OCI-LY7 (cell line): Measurements from ENCODE around the gene WIPF1. TPM values are rescaled to one million over a fixed set of nuclear protein-coding genes. Genes with fewer than 3 reads are reported as not detected.

Source experiments
- BruUV-seq: library from RNA; stranded (reverse); fragments of 400-500 nt; replicated peaks from 2 replicates; lab custom pipeline; 2021; lab: Mats Ljungman, UMichigan
- CTCF ChIA-PET: fragments of 300-600 bp; sonication (Branson Sonifier 250); formaldehyde crosslinking; loops from one replicate; lab custom pipeline; 2022; ENCODE audit warnings: antibody characterized with exemption; ENCODE audit not compliant: unreplicated experiment; lab: Charles Lee
- POLR2A ChIA-PET: fragments of 300-600 bp; sonication (Branson Sonifier 250); formaldehyde crosslinking; loops from one replicate; lab custom pipeline; 2022; ENCODE audit warnings: antibody characterized with exemption; lab: Charles Lee
- DNase-seq: peaks from one replicate; pipeline ENCODE4 v3.0.0-alpha.2; 2015; ENCODE audit warnings: low spot score
- H2AFZ ChIP-seq: fragments of 200-600 bp; sonication (generic), shearing (Covaris generic); 2 replicates; pipeline ENCODE4 v1.6.1; 2014; ENCODE audit warnings: mild to moderate bottlenecking, antibody characterized with exemption, low read length, moderate library complexity
- H3K27ac ChIP-seq: fragments of 200-600 bp; sonication (generic); 2 replicates; pipeline ENCODE4 v1.5.1; 2014; ENCODE audit warnings: mixed run types, low read depth, mild to moderate bottlenecking, moderate library complexity, low read length, inconsistent platforms; ENCODE audit not compliant: poor library complexity, severe bottlenecking
- H3K36me3 ChIP-seq: fragments of 200-600 bp; sonication (generic); 2 replicates; pipeline ENCODE4 v1.6.1; 2014; ENCODE audit warnings: mild to moderate bottlenecking, antibody characterized with exemption, low read length, moderate library complexity, mixed read lengths; ENCODE audit not compliant: insufficient read depth
- H3K4me1 ChIP-seq: fragments of 200-600 bp; sonication (generic); 2 replicates; pipeline ENCODE4 v1.5.1; 2014; ENCODE audit warnings: mild to moderate bottlenecking, low read length; ENCODE audit not compliant: insufficient read depth, poor library complexity, severe bottlenecking
- H3K4me2 ChIP-seq: fragments of 200-600 bp; sonication (generic); 2 replicates; pipeline ENCODE4 v1.6.1; 2014; ENCODE audit warnings: mild to moderate bottlenecking, low read length
- H3K4me3 ChIP-seq: fragments of 200-600 bp; sonication (generic); 2 replicates; pipeline ENCODE4 v1.5.1; 2014; ENCODE audit warnings: mild to moderate bottlenecking, low read depth, low read length; ENCODE audit not compliant: poor library complexity, severe bottlenecking
- H3K79me2 ChIP-seq: fragments of 200-600 bp; sonication (generic); 2 replicates; pipeline ENCODE4 v1.6.1; 2016; ENCODE audit warnings: low read depth, mild to moderate bottlenecking, low read length, moderate library complexity, mixed read lengths; ENCODE audit not compliant: insufficient read depth
- H3K9me2 ChIP-seq: fragments of 200-600 bp; sonication (generic); 2 replicates; pipeline ENCODE4 v1.6.1; 2016; ENCODE audit warnings: mild to moderate bottlenecking, low read length, mixed read lengths; ENCODE audit not compliant: insufficient read depth
- H3K9me3 ChIP-seq: fragments of 200-600 bp; sonication (generic); 2 replicates; pipeline ENCODE4 v1.6.1; 2014; ENCODE audit warnings: mild to moderate bottlenecking, mixed run types, low read length, mixed read lengths
- H4K20me1 ChIP-seq: fragments of 200-600 bp; sonication (generic); 2 replicates; pipeline ENCODE4 v1.6.1; 2014; ENCODE audit warnings: mild to moderate bottlenecking, antibody characterized with exemption, low read length, moderate library complexity, mixed read lengths; ENCODE audit not compliant: insufficient read depth
- CTCF ChIP-seq: fragments of 200-600 bp; sonication (generic); conservative IDR thresholded peaks from 2 replicates; pipeline ENCODE4 v1.5.1; 2014; ENCODE audit warnings: mild to moderate bottlenecking, antibody characterized with exemption, low read length, moderate library complexity, mixed read lengths
- EZH2phosphoT487 ChIP-seq: fragments of 200-600 bp; sonication (generic); IDR thresholded peaks from 2 replicates; pipeline ENCODE4 v1.6.1; 2018; ENCODE audit warnings: low read depth, borderline replicate concordance, mild to moderate bottlenecking, mixed run types, antibody characterized with exemption, low read length, moderate library complexity, mixed read lengths
- intact Hi-C: fragments of 100-400 bp; cut with micrococcal nuclease; formaldehyde crosslinking; loops from one replicate; pipeline ENCODE4 v1.10.0; 2022; ENCODE audit not compliant: unreplicated experiment
- total RNA-seq, 2 experiments: library from RNA; depleted of rRNA in 1 of 2; stranded (reverse); fragments of >200 nt in 1 of 2; shearing (Covaris generic) in 1 of 2; gene quantifications; 2 replicates each; pipeline ENCODE4 v1.2.3, GENCODE V29; 2014 to 2022

The WIPF1 gene
- total RNA-seq, 2 experiments from 2014 or later, result 27.1 to 192 TPM

- ChIA-PET CTCF (no interaction called here), POLR2A (interaction anchor here (1.1 to 2.3 kb wide), 2 partner anchors 9 to 34 kb away, joined by 3 to 7 read pairs; no protein-coding TSS in a partner anchor)
- H3K4me3 ChIP-seq, result no peak overlapping the region
- H3K27ac ChIP-seq, result no peak overlapping the region
- BruUV-seq, result no TSS peak
- no peaks in the 10 kb centered on the region for H3K9me3 ChIP-seq
- DNase-seq, result no peak
- no peaks in the 10 kb centered on the region for H3K9me2 ChIP-seq
- no peaks in the 10 kb centered on the region for H4K20me1 ChIP-seq
- intact Hi-C loops, result no loop called here
- TF ChIP-seq CTCF, result no peak
- no peak for TF ChIP-seq EZH2phosphoT487
- no peak overlapping the region for H2AFZ ChIP-seq
- H3K4me2 ChIP-seq, result no peak overlapping the region
- H3K4me1 ChIP-seq, result peaks cover 42% of the 10 kb centered on the region
- H3K79me2 ChIP-seq, result peaks cover 19% of the 10 kb centered on the region
- H3K36me3 ChIP-seq, result peaks cover 69% of the 10 kb centered on the region
These were observed 31.9 kb upstream of the WIPF1 start for GRCh38 chr2:174629506-174629905.

GRCh38 chr2:174628528-174629169, 31.0 kb upstream of the WIPF1 start:
- intact Hi-C loops, result no loop called here
- CTCF ChIA-PET, result interaction anchor here (0.7 kb wide), 1 partner anchor 15 kb away, joined by 3 read pairs; no protein-coding TSS in a partner anchor
- no TSS peak for BruUV-seq
- H3K9me3 ChIP-seq, result no peaks in the 10 kb centered on the region
- H3K9me2 ChIP-seq, result no peaks in the 10 kb centered on the region
- H3K4me2 ChIP-seq, result no peak overlapping the region
- H3K36me3 ChIP-seq, result peaks cover 75% of the 10 kb centered on the region
- H3K27ac ChIP-seq, result no peak overlapping the region
- no peak for DNase-seq
- no peaks in the 10 kb centered on the region for H4K20me1 ChIP-seq
- POLR2A ChIA-PET, result interaction anchor here (2.3 kb wide), 1 partner anchor 33 kb away, joined by 7 read pairs; no protein-coding TSS in a partner anchor
- TF ChIP-seq EZH2phosphoT487 (no peak), CTCF (no peak)
- H3K4me1 ChIP-seq, result peaks cover 48% of the 10 kb centered on the region
- no peak overlapping the region for H2AFZ ChIP-seq
- H3K4me3 ChIP-seq, result no peak overlapping the region
- H3K79me2 ChIP-seq, result peaks cover 12% of the 10 kb centered on the region

GRCh38 chr2:174627216-174627615, 29.6 kb upstream of the WIPF1 start:
- Histone ChIP-seq H3K36me3 (peaks cover 85% of the 10 kb centered on the region), H3K9me3 (no peaks in the 10 kb centered on the region), H3K4me2 (no peak overlapping the region), H3K4me1 (peaks cover 53% of the 10 kb centered on the region), H3K4me3 (no peak overlapping the region), H3K79me2 (no peaks in the 10 kb centered on the region), H4K20me1 (no peaks in the 10 kb centered on the region), H2AFZ (no peak overlapping the region), H3K27ac (no peak overlapping the region), H3K9me2 (no peaks in the 10 kb centered on the region)
- intact Hi-C loops, result no loop called here
- ChIA-PET POLR2A (interaction anchor here (0.6 to 2.4 kb wide), 2 partner anchors 12 to 15 kb away, joined by 4 to 7 read pairs; no protein-coding TSS in a partner anchor), CTCF (no interaction called here)
- TF ChIP-seq EZH2phosphoT487 (no peak), CTCF (no peak)
- no peak for DNase-seq
- no TSS peak for BruUV-seq
